IMR-90 (cell line): Measurements from ENCODE around the gene LCMT2. TPM values are rescaled to one million over a fixed set of nuclear protein-coding genes. Genes with fewer than 3 reads are reported as not detected.

Experiments used
- ATAC-seq: fragments of 200-7000 bp; cut with Tn5 transposase; 2 replicates; pipeline ENCODE4 v1.9.1; 2020; ENCODE audit warnings: low read depth, mild to moderate bottlenecking, moderate library complexity
- BruUV-seq: library from RNA; stranded (reverse); fragments of 400-500 nt; replicated peaks from 2 replicates; lab custom pipeline; 2021; lab: Mats Ljungman, UMichigan
- CTCF ChIA-PET: fragments of 300-600 bp; formaldehyde crosslinking; extraction: SDS; loops from one replicate; lab custom pipeline; 2021; ENCODE audit warnings: antibody characterized with exemption; lab: Yijun Ruan, JAX
- POLR2A ChIA-PET: fragments of 300-600 bp; sonication (Branson Sonifier 250); formaldehyde crosslinking; loops from one replicate; lab custom pipeline; 2022; ENCODE audit warnings: antibody characterized with exemption; ENCODE audit not compliant: unreplicated experiment; lab: Charles Lee
- DNase-seq: peaks from one replicate; pipeline ENCODE4 v3.0.0; 2013
- H2AFZ ChIP-seq: replicated peaks from 2 replicates; pipeline ENCODE3; 2013; ENCODE audit warnings: low read length, mild to moderate bottlenecking; ENCODE audit not compliant: poor library complexity
- H2AK5ac ChIP-seq: 2 replicates; pipeline ENCODE4 v1.6.1; 2013; ENCODE audit warnings: low read depth, low read length, inconsistent platforms
- H2AK9ac ChIP-seq: replicated peaks from 2 replicates; pipeline ENCODE3; 2013; ENCODE audit warnings: mild to moderate bottlenecking, low read depth, low read length, moderate library complexity; ENCODE audit not compliant: poor library complexity
- H2BK120ac ChIP-seq: 2 replicates; pipeline ENCODE4 v1.6.1; 2013; ENCODE audit warnings: low read depth, low read length, inconsistent platforms
- H2BK15ac ChIP-seq: 3 replicates; pipeline ENCODE4 v1.6.1; 2013; ENCODE audit warnings: low read depth, low read length, inconsistent platforms
- H2BK20ac ChIP-seq: 2 replicates; pipeline ENCODE4 v1.6.1; 2013; ENCODE audit warnings: low read depth, mild to moderate bottlenecking, inconsistent platforms, low read length, moderate library complexity
- H2BK5ac ChIP-seq: 2 replicates; pipeline ENCODE4 v1.6.1; 2013; ENCODE audit warnings: mild to moderate bottlenecking, low read depth, low read length, inconsistent platforms; ENCODE audit not compliant: poor library complexity, severe bottlenecking
- H3K14ac ChIP-seq: replicated peaks from 2 replicates; pipeline ENCODE4 v1.6.1; 2013; ENCODE audit warnings: low read depth, low read length, inconsistent platforms
- H3K18ac ChIP-seq: 2 replicates; pipeline ENCODE4 v1.6.1; 2013; ENCODE audit warnings: low read depth, low read length, control low read depth
- H3K23ac ChIP-seq: 2 replicates; pipeline ENCODE4 v1.6.1; 2013; ENCODE audit warnings: low read depth, low read length, inconsistent platforms
- H3K27ac ChIP-seq: 2 replicates; pipeline ENCODE4 v1.5.1; 2013; ENCODE audit warnings: mild to moderate bottlenecking, control low read depth, low read length; ENCODE audit not compliant: insufficient read depth
- H3K27me3 ChIP-seq: 2 replicates; pipeline ENCODE4 v1.6.1; 2013; ENCODE audit warnings: low read length; ENCODE audit not compliant: control insufficient read depth, insufficient read depth
- H3K36me3 ChIP-seq: 2 replicates; pipeline ENCODE4 v1.6.1; 2013; ENCODE audit warnings: low read length, mixed read lengths; ENCODE audit not compliant: control insufficient read depth, insufficient read depth
- H3K4ac ChIP-seq: 2 replicates; pipeline ENCODE4 v1.6.1; 2013; ENCODE audit warnings: low read depth, low read length, inconsistent platforms
- H3K4me1 ChIP-seq: 2 replicates; pipeline ENCODE4 v1.6.1; 2013; ENCODE audit warnings: low read length, mixed read lengths; ENCODE audit not compliant: control insufficient read depth, insufficient read depth
- H3K4me2 ChIP-seq: 2 replicates; pipeline ENCODE4 v1.6.1; 2013; ENCODE audit warnings: low read depth, mild to moderate bottlenecking, control low read depth, low read length, moderate library complexity
- H3K4me3 ChIP-seq: 2 replicates; pipeline ENCODE4 v1.5.1; 2013; ENCODE audit warnings: low read depth, mild to moderate bottlenecking, control low read depth, low read length, moderate library complexity; ENCODE audit not compliant: insufficient read depth
- H3K56ac ChIP-seq: 2 replicates; pipeline ENCODE4 v1.6.1; 2013; ENCODE audit warnings: low read length, inconsistent platforms; ENCODE audit not compliant: insufficient read depth; ENCODE audit errors: extremely low read depth
- H3K79me1 ChIP-seq, 2 experiments: 2 replicates each; pipeline ENCODE4 v1.6.1; 2013; ENCODE audit warnings: low read length in 2 of 2, inconsistent platforms in 1 of 2, low read depth in 1 of 2
- H3K9ac ChIP-seq: 2 replicates; pipeline ENCODE4 v1.6.1; 2013; ENCODE audit warnings: low read depth, low read length, control low read depth
- H3K9me1 ChIP-seq: 2 replicates; pipeline ENCODE4 v1.6.1; 2013; ENCODE audit warnings: low read length, inconsistent platforms; ENCODE audit not compliant: insufficient read depth
- H3K9me3 ChIP-seq: 2 replicates; pipeline ENCODE4 v1.6.1; 2013; ENCODE audit warnings: low read length; ENCODE audit not compliant: control insufficient read depth, insufficient read depth
- H4K20me1 ChIP-seq: 2 replicates; pipeline ENCODE4 v1.6.1; 2013; ENCODE audit warnings: low read length, inconsistent platforms; ENCODE audit not compliant: insufficient read depth
- H4K5ac ChIP-seq: 2 replicates; pipeline ENCODE4 v1.6.1; 2013; ENCODE audit warnings: mild to moderate bottlenecking, low read depth, low read length, control low read depth
- H4K8ac ChIP-seq, 2 experiments: 2 replicates each; pipeline ENCODE4 v1.6.1; 2013; ENCODE audit warnings: low read depth in 2 of 2, low read length in 2 of 2, control low read depth in 1 of 2, inconsistent platforms in 1 of 2
- H4K91ac ChIP-seq: 2 replicates; pipeline ENCODE4 v1.6.1; 2013; ENCODE audit warnings: low read depth, low read length, inconsistent platforms; ENCODE audit not compliant: insufficient read depth
- BHLHE40 ChIP-seq: fragments of 150-350 bp; IDR thresholded peaks from 2 replicates; pipeline ENCODE4 v1.6.1; 2016; ENCODE audit warnings: mild to moderate bottlenecking, low read depth, low read length
- CEBPB ChIP-seq: IDR thresholded peaks from 2 replicates; pipeline ENCODE4 v1.6.1; 2012; ENCODE audit warnings: low read depth, low read length, improper control_type of control experiment
- CHD1 ChIP-seq: IDR thresholded peaks from 2 replicates; pipeline ENCODE4 v1.6.1; 2012; ENCODE audit warnings: low read depth, low read length, improper control_type of control experiment
- CTCF ChIP-seq: conservative IDR thresholded peaks from 2 replicates; pipeline ENCODE4 v1.5.1; 2012; ENCODE audit warnings: mild to moderate bottlenecking, low read depth, low read length, improper control_type of control experiment
- ELK1 ChIP-seq: fragments of 150-350 bp; IDR thresholded peaks from 2 replicates; pipeline ENCODE4 v1.6.1; 2016; ENCODE audit warnings: low read depth, mild to moderate bottlenecking, low read length, moderate library complexity, borderline replicate concordance
- FOS ChIP-seq: fragments of 150-350 bp; IDR thresholded peaks from 2 replicates; pipeline ENCODE4 v1.6.1; 2016; ENCODE audit warnings: low read depth, low read length
- MAFK ChIP-seq: IDR thresholded peaks from 2 replicates; pipeline ENCODE4 v1.6.1; 2012; ENCODE audit warnings: low read depth, low read length, improper control_type of control experiment
- MAZ ChIP-seq: IDR thresholded peaks from 2 replicates; pipeline ENCODE4 v1.6.1; 2012; ENCODE audit warnings: low read depth, mild to moderate bottlenecking, low read length, improper control_type of control experiment, moderate library complexity, borderline replicate concordance
- MXI1 ChIP-seq: IDR thresholded peaks from 2 replicates; pipeline ENCODE4 v1.6.1; 2012; ENCODE audit warnings: low read depth, mild to moderate bottlenecking, low read length, moderate library complexity, borderline replicate concordance
- POLR2A ChIP-seq: IDR thresholded peaks from 2 replicates; pipeline ENCODE4 v1.6.1; 2012; ENCODE audit warnings: mild to moderate bottlenecking, low read depth, low read length
- RAD21 ChIP-seq: IDR thresholded peaks from 2 replicates; pipeline ENCODE4 v1.6.1; 2012; ENCODE audit warnings: low read length, improper control_type of control experiment
- RCOR1 ChIP-seq: IDR thresholded peaks from 2 replicates; pipeline ENCODE4 v1.6.1; 2012; ENCODE audit warnings: mild to moderate bottlenecking, low read length, improper control_type of control experiment; ENCODE audit not compliant: insufficient replicate concordance
- RFX5 ChIP-seq: IDR thresholded peaks from 2 replicates; pipeline ENCODE4 v1.8.0; 2012; ENCODE audit warnings: low read depth, mild to moderate bottlenecking, low read length, moderate library complexity
- SMC3 ChIP-seq: fragments of 150-350 bp; IDR thresholded peaks from 2 replicates; pipeline ENCODE4 v1.6.1; 2016; ENCODE audit warnings: low read depth, mild to moderate bottlenecking, antibody characterized with exemption, low read length, moderate library complexity
- WGBS, 2 experiments: methylation state at CpG; one replicate each; pipeline versions ENCODE4 v1.1.5 to v1.1.7; 2013; ENCODE audit warnings: missing lambda C conversion rate in 2 of 2; ENCODE audit not compliant: insufficient read length in 1 of 2; ENCODE audit errors: extremely low coverage in 2 of 2; 5-methylcytosine and 5-hydroxymethylcytosine counted together
- dilution Hi-C: fragments of 300-500 bp; cut with HindIII; formaldehyde crosslinking; loops from one replicate; pipeline ENCODE4 v1.14.3; 2018; ENCODE audit warnings: low sequenced_read_pairs; ENCODE audit not compliant: unreplicated experiment
- in situ Hi-C: fragments of 300-500 bp; cut with MboI; formaldehyde crosslinking; loops from 3 replicates; pipeline ENCODE4 v1.14.3; 2019; ENCODE audit warnings: low sequenced_read_pairs, inconsistent platforms, mixed read lengths
- intact Hi-C: fragments of 100-400 bp; cut with micrococcal nuclease; formaldehyde crosslinking; loops from 2 replicates; pipeline ENCODE4 v1.10.0; 2022
- polyA plus RNA-seq, 3 experiments: library from polyadenylated mRNA; depleted of rRNA; stranded (reverse); fragments of >200 nt; gene quantifications; 2 replicates each; pipeline ENCODE4 v1.2.3, GENCODE V29; 2012; ENCODE audit warnings: low replicate concordance in 1 of 3
- total RNA-seq: library from RNA; depleted of rRNA; stranded (reverse); fragments of >200 nt; gene quantifications from 2 replicates; pipeline ENCODE4 v1.2.3, GENCODE V29; 2012
- TF ChIP-seq, protein P1 (sequence below): fragments of 150-350 bp; IDR thresholded peaks from 2 replicates; pipeline ENCODE4 v1.6.1; 2017; ENCODE audit warnings: mild to moderate bottlenecking, antibody characterized with exemption, low read length, low read depth

Gene LCMT2
- total and polyA plus RNA-seq, 2 of the 4 experiments (the other 2 are of a cell fraction): 5.8 to 12.2 TPM

DNA sequence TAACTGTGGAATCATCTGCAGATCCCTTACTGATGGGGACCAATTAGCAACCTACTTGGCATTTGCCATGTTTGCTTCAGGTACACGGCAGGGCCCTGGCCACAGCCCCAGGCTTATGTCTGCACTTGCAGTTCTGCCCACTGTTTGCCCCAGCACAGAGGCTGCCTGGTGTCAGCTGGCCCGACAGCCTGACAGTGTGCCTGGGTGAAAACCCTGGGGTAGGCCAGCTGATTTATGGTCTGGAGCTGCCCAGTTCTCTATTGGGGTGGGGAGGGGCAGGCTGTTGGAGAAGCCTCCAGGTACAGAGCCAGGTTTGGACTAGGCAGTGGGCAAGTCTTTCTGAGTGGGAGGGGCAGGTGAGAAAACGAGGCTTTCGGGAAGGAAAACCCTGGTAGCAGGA is 52.5 kb downstream of the LCMT2 start:
- H3K79me1 ChIP-seq: no peaks in the 10 kb centered on the region
- ATAC-seq (no peak), DNase-seq (no peak)
- H2BK20ac ChIP-seq: no peak overlapping the region
- no peak overlapping the region for H3K18ac ChIP-seq
- no peaks in the 10 kb centered on the region for H3K36me3 ChIP-seq
- H3K14ac ChIP-seq: no peak overlapping the region
- H2AK9ac ChIP-seq: no peak overlapping the region
- H3K4me1 ChIP-seq: no peaks in the 10 kb centered on the region
- BruUV-seq: no TSS peak
- no peak overlapping the region for H3K4ac ChIP-seq
- H2BK5ac ChIP-seq: no peak overlapping the region
- no peak overlapping the region for H3K56ac ChIP-seq
- 70% methylated on average over 2 of the region's 4 CpGs; no CpG with 5 or more reads in 1 of the 2 experiments for WGBS, 2 experiments
- no peak overlapping the region for H2BK120ac ChIP-seq
- no peak overlapping the region for H3K27ac ChIP-seq
- H3K4me3 ChIP-seq: no peak overlapping the region
- ChIA-PET CTCF (no interaction called here), POLR2A (no interaction called here)
- no peaks in the 10 kb centered on the region for H3K9me3 ChIP-seq
- intact Hi-C loops (no loop called here), dilution Hi-C loops (no loop called here), in situ Hi-C loops (no loop called here)
- H2AK5ac ChIP-seq: no peak overlapping the region
- no peak overlapping the region for H4K5ac ChIP-seq
- H4K20me1 ChIP-seq: no peaks in the 10 kb centered on the region
- H3K23ac ChIP-seq: no peak overlapping the region
- no peak overlapping the region for H2BK15ac ChIP-seq
- TF ChIP-seq MXI1: no peak
- no peak for TF ChIP-seq ELK1
- TF ChIP-seq MAFK: no peak
- TF ChIP-seq SMC3: no peak
- TF ChIP-seq, protein P1, sequence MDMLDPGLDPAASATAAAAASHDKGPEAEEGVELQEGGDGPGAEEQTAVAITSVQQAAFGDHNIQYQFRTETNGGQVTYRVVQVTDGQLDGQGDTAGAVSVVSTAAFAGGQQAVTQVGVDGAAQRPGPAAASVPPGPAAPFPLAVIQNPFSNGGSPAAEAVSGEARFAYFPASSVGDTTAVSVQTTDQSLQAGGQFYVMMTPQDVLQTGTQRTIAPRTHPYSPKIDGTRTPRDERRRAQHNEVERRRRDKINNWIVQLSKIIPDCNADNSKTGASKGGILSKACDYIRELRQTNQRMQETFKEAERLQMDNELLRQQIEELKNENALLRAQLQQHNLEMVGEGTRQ: no peak
- TF ChIP-seq RFX5: no peak
- no peak for TF ChIP-seq FOS
- no peak for TF ChIP-seq POLR2A
- no peak for TF ChIP-seq RAD21
- TF ChIP-seq MAZ: no peak
- TF ChIP-seq RCOR1: no peak
- TF ChIP-seq BHLHE40: no peak
- no peak for TF ChIP-seq CTCF
- no peak for TF ChIP-seq CHD1
- no peak for TF ChIP-seq CEBPB
- peaks cover 67% of the 10 kb centered on the region for H3K27me3 ChIP-seq
- no peak overlapping the region for H2AFZ ChIP-seq
- H4K8ac ChIP-seq: no peak overlapping the region
- H3K9ac ChIP-seq: no peak overlapping the region
- H4K91ac ChIP-seq: no peak overlapping the region
- no peaks in the 10 kb centered on the region for H3K9me1 ChIP-seq
- no peak overlapping the region for H3K4me2 ChIP-seq
